Renal pelvis (tissue), 4 donors: ENCODE data around the gene HMX1. TPM values are rescaled to one million over a fixed set of nuclear protein-coding genes. Genes with fewer than 3 reads are reported as not detected.

Source experiments
- DNase-seq: peaks from one replicate; pipeline ENCODE4 v3.0.0-alpha.2; 2013
- polyA plus RNA-seq, 3 donors: library from polyadenylated mRNA; unstranded; fragments of 120-200 nt; gene quantifications; one replicate each; pipeline ENCODE4 v1.2.1, GENCODE V29; 2013; ENCODE audit not compliant: insufficient read length in 3 of 3

Gene HMX1
- polyA plus RNA-seq, 3 donors = not detected

DNA sequence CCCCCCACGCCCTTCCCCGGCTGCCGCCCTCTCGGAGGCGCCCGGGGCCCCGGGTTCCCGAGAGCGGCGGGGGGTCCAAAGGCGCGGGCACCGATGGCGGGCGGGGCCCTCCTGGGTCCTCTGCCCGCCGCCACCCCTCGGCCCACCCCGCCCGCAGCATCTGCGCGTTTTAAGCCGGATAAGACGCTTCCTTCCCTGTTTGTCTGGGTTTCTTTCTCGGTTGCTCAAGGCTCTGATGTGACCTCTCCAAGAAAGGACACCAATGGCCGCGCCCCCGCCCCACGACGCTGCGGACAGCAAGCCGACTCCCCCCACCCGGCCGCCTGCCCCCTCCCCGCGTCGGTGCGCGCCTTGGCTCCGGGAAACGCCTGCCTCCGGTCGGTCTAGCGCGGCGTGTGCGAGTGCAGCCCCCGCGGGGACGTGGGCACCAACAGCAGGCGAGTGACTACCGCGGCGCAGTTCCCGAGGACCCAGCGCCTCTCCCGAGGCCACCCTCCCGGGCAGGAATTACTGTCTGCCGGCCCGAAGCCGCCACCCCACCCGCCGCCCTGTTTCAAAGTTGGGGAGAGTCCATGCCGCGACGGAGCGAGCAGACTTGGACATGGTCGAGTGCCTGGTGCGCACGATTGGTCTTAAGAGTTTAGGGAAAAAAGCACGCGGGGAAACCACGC is 21.1 kb upstream of the HMX1 start:
- DNase-seq = no peak

- no peak for DNase-seq
Observed at GRCh38 chr4:8891646-8892555, 20.3 kb upstream of the HMX1 start.

DNA sequence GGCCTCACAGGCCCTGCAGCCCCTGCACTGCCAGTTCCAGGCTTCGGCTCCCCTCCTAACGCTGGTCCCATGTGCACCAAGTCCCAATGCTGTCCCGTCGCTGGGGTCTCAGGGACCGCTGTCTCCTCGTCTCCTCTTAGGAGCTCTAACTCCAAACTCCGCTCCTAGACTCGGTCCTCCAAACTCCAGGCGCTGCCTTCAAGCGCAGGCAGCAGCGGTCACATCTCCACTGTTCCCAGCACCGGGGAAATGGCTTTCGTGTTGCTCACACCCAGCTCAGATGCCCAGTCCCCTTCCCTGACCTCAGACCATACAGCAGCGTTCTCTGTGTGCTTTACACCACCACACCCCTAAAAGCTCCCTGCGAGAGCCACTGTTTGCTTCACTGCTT is 19.6 kb upstream of the HMX1 start:
- no peak for DNase-seq

GRCh38 chr4:8888856-8889255 is 17.2 kb upstream of the HMX1 start:
- no peak for DNase-seq

DNA sequence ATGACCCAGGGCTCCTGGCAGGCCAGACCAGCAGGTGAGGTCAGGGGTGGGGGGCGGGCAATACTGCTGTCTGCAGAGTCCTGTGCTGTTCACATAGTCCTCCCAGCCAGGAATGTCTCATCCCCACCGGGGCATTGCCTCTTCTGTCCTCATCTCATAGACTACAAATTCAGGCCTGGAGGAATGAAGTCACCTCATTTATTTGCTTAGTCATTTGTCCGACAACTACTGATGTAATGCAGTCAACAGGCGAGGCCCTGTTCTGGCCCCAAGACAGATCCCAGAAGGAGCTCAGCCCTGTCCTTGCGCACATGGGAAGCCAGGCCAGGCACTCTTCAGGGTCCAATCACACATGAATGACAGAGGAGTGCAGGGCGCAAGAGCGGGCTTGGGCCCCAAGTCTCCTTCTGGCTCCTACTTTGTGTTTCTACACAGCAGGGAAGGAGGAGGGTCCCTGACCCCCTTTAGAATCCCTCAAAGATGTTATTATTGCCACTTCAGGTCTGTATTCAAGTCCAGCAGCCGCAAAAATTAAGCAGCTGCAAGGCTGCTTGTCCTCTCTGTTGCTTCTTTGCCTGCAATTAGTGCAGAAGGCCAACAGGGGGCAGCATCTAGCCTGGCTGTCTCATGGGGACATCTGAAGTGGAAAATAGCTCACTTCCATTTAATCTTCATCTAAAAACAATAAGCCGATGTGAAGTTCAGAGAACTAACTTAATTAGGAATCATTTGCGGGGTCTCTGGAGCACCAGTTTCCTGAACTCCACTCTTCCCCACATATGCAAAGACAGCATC is 15.2 kb upstream of the HMX1 start:
- no peak for DNase-seq

DNA sequence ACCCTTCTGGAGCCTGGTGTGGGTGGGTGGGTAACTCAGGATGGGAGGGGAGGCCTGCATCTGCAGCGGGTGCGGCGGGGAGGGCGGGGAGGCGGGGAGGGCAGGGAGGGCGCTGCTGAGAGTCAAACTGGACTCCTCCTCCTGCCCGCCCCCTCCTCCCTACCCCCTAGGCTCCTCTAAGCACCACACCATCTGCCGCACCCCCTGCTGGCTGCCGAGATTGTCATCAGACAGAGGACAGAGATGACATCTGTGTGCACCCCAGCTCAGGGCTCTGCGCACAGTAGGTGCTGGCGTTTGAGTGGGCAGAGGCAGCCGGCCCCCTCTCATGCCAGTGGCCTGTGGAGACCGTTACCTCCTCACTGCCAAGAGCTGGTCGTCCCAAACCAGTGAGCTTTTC is 10.6 kb upstream of the HMX1 start:
- DNase-seq = no peak

DNA sequence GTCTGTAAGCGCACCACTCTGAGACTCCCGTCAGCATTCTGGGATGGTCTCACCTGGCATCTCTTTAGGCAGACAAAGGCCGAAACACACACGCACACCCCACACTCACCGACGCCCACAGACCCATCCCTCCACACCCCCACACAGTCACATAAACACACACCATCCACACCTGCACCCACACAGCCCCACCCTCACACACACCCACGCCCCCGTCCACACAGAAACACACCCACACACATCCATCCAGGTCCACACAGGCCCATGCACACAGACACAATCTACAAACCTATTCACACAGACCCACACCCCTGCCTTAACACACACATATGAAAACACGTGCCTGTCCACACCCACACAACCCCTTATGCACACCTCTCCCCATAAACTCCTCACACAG is 9.2 kb upstream of the HMX1 start:
- no peak for DNase-seq

GRCh38 chr4:8879574-8879973 is 7.9 kb upstream of the HMX1 start:
- DNase-seq = no peak

- no peak for DNase-seq
Observed at GRCh38 chr4:8878421-8878820, 6.8 kb upstream of the HMX1 start.

DNA sequence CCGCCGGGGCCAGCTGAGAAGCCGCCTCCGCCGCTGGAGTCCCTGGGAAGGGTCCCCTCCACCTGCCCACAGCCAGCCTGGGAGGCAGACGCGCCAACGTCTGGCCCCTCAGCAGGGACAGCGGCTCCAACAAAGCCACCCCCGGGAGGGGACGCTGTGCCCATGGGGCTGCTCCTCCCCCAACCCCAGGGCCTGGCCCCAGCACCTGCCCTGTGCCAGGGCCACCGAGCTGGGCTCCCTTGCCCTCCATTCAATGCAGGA is 6.1 kb upstream of the HMX1 start:
- no peak for DNase-seq

GRCh38 chr4:8876982-8877779 is 5.5 kb upstream of the HMX1 start:
- DNase-seq = no peak

GRCh38 chr4:8874896-8875680 is 3.4 kb upstream of the HMX1 start:
- DNase-seq = no peak

DNA sequence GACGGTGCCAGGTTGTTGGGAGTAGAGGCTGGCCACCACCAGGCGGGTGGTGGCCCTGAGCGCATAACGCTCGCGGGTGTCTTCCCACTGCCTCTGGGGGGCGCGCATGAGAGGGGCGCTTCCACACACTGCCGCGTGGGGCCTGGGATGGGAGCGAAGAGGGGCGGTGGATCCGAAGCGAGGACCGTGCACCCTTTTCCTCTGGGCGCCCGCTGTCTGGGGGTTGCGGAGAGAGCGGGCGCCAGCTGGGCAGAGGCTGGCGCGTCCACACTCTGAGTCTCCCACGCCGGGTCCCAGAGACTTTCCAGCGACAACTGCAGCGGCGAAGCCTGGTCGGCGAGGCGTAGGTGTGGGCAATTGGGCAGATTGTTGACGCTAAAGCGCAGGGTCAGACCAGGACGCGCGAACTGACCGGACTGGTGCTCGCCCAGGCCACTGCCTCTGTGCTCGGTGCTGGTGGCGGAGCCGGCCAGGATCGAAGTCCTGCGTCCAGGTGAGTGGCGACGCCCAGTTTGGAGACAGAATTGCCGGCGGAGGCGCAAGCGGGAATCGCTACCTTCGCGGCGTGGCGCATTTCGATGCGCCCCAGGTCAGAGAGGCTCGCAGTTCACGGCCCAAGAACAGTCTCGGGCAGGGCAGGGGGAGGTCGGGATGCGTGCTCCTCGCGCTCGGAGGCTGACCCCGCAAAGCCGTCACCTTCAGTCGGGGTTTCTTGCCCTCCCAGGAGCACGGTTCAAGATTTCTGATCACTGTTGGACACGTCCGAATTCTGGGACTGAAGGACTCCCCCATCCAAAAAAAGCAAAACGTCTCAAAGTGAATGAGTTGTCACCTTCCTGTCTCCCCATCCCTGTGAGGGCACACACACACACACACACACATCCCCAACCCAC is 2.6 kb upstream of the HMX1 start:
- DNase-seq = no peak

- DNase-seq = no peak
Observed at GRCh38 chr4:8872402-8873291, 1.0 kb upstream of the HMX1 start.

DNA sequence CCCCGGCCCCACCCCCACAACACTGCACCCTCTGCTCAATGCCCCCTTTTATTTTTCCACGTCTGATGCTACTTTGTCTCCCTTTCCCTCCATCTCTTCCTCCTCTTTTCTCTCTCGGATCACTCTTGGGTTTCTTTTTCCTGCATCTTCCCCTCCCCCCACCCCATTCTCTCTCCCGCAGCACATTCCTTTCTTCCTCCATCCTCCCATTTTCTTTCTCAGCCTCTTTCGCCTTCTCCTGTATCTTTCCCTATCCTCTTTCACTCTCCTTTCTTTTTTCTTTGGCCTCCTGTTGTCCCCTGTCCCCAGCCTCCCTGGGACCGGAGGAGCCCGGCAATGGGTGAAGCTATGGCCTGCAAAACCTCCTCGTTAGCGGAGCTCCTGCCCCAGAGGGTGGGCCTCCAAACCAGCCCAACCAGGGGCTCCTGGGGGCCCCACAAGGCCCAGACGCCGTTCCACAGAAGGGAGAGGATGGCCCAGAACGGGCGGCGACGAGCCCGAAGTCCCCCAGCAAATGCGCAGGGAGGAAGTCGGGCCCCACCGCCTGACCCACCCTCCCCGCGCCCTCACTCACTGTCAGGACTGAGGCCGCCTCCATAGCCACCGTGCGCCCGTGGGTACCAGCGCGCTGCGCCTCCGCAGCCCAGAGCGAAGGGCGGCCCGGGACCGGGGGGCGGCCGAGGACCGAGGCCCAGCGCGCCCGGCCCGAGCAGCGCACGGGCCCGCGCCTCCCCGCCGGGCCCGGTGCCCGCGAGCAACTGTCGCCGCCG is 807 bp downstream of the HMX1 start:
- no peak for DNase-seq

- no peak for DNase-seq
Observed at GRCh38 chr4:8869898-8870646, 1.6 kb downstream of the HMX1 start.
